ENCODE data around the gene STXBP3. TPM values are rescaled to one million over a fixed set of nuclear protein-coding genes. Genes with fewer than 3 reads are reported as not detected.
A peak's percentile ranks its signal among the peaks of the same experiment; 100 is the strongest.

The STXBP3 gene
- total and polyA plus RNA-seq, 9 of the 15 experiments (the other 6 are each of a cell fraction or from before 2014, with no cell fraction given) = 32.5 to 52.5 (median 39.2) TPM

DNA sequence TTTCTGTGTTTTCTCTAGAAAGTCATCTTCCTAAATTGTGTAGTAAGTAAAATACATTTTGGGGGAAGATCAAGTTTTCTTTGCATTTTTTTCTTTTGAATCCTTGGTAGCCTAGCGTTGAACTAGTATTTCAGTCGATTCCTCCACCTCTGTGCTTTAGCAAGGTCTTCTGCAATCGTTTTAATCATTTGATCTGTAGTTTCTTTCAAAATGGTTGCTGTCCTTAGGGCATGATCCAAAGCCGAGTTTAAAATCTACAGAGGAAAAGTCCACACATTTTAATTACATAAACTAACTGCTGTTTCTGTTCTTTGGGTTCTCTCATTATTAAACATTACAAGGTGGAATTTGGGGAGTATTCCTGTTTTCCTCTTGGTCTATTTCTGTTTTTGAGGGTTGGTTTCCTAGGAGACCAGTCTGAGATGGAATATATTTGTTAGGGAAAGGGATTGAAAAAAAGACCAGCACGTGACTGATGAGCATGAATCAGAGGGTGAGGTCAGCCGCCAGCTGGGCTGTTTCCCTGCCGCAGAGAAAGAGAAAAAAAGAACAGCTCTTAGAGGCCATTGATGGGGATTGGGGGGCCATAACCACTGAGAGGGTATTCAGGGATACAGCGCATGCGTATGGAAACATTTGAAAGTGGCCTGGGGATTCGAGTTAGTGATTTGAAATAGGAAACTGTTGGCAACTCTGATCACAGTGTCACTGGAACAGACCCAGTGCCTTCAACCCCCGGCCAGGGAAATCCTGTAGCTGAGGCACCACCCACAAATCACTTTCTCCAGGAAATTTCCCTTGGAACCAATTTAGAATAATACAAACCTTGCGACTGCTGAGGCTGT lies 69.8 kb downstream of the STXBP3 start:
- Histone ChIP-seq H3K4me3 (no peak overlapping the region), H2AFZ (ENCODE audit: low read depth, low read length) (peak overlapping the region; percentile 68), H3K9me1 (ENCODE audit: control insufficient read depth, insufficient read depth, low read length) (no peaks in the 10 kb centered on the region), H3K4me2 (ENCODE audit: insufficient read depth, low read length) (peak overlapping the region; percentile 30; the same call in 1 of the 2 replicates), H3K4me1 (replicated peaks in 1 of 2; ENCODE audit: control insufficient read depth in 2 of 2, insufficient read depth in 2 of 2, low read length in 2 of 2) (peaks cover 0 to 14% of the 10 kb centered on the region in 2 experiments; a peak in 3 of 5 replicates), H3K27me3 (ENCODE audit: control insufficient read depth in 2 of 2, insufficient read depth in 2 of 2, low read length in 2 of 2) (no peaks in the 10 kb centered on the region), H3K36me3 (ENCODE audit: control insufficient read depth, insufficient read depth, low read length) (no peaks in the 10 kb centered on the region), H3K79me2 (ENCODE audit: control insufficient read depth, insufficient read depth, low read length) (no peaks in the 10 kb centered on the region), H3K9me3 (replicated peaks; ENCODE audit: control insufficient read depth, insufficient read depth, low read depth, low read length) (no peaks in the 10 kb centered on the region), H3K27ac (ENCODE audit: extremely low read depth, low read depth, low read length) (no peak overlapping the region), H4K20me1 (replicated peaks; ENCODE audit: control insufficient read depth, insufficient read depth, low read length) (no peaks in the 10 kb centered on the region), H3K9ac (ENCODE audit: insufficient read depth in 1 of 2, low read depth in 2 of 2, low read length in 2 of 2) (no peak overlapping the region)
- intact Hi-C loops (cut with micrococcal nuclease) = loop anchor here (5.0 to 10.0 kb wide), 2 partner anchors 104 to 171 kb away; partner anchors contain the start of gene FNDC7
- FAIRE-seq (peak; percentile 35), ATAC-seq (peak; percentile 74), DNase-seq (ENCODE audit: extremely low read depth in 1 of 4, low spot score in 3 of 4) (peak; percentile 25 to 53 (median 35))
- BruUV-seq (replicated peaks) = no TSS peak
- POLR2A ChIA-PET = interaction anchor here (0.7 to 1.5 kb wide), 8 partner anchors 9 to 138 kb away, joined by 3 to 7 read pairs (median 4); partner anchors contain the start of gene PRPF38B
- in situ Hi-C loops (cut with MboI) = no loop called here
- 18% methylated on average over 12 of the region's 12 CpGs for WGBS (ENCODE audit: insufficient coverage, low coverage, missing lambda C conversion rate)
- CTCF ChIA-PET (ENCODE audit: low intra/inter-chr PET ratio) = no interaction called here
- TF ChIP-seq FUS (optimal IDR thresholded peaks at IDR 0.05; ENCODE audit: low read depth, low read length) (no peak), NR3C1 (CRISPR knock-in tag; IDR thresholded peaks at IDR 0.05) (no peak), TFAM (CRISPR knock-in tag; conservative IDR thresholded peaks at IDR 0.05) (no peak), ATF1 (CRISPR knock-in tag; IDR thresholded peaks at IDR 0.05) (no peak), ATF1 (tag; IDR thresholded peaks at IDR 0.05) (peak; percentile 31; the same call in 1 of the 2 replicates), ZNF764 (CRISPR knock-in tag; IDR thresholded peaks at IDR 0.05; ENCODE audit: low read depth) (no peak), NFATC3 (IDR thresholded peaks at IDR 0.05) (no peak), PRMT5 (CRISPR knock-in tag; IDR thresholded peaks at IDR 0.05) (no peak), DDX20 (tag; IDR thresholded peaks at IDR 0.05; ENCODE audit: low read depth) (0 out of 2 replicates have a peak, but pooled peaks have one; percentile 27), CSDE1 (IDR thresholded peaks at IDR 0.05) (no peak), HNRNPH1 (optimal IDR thresholded peaks at IDR 0.05; ENCODE audit: low read depth, low read length) (no peak), ID3 (CRISPR knock-in tag; IDR thresholded peaks at IDR 0.05) (no peak), ID3 (tag; IDR thresholded peaks at IDR 0.05) (no peak), CXXC5 (CRISPR knock-in tag; IDR thresholded peaks at IDR 0.05) (0 out of 2 replicates have a peak, but pooled peaks have one; percentile 5), FOSL1 (tag; conservative IDR thresholded peaks at IDR 0.05) (peak; percentile 95), ARID1B (IDR thresholded peaks at IDR 0.05) (peak; percentile 59), FOXJ2 (tag; IDR thresholded peaks at IDR 0.05) (peak; percentile 95), ZNF280A (IDR thresholded peaks at IDR 0.05; ENCODE audit: low read depth, partially characterized antibody) (no peak)
- TF ChIP-seq, protein P1, sequence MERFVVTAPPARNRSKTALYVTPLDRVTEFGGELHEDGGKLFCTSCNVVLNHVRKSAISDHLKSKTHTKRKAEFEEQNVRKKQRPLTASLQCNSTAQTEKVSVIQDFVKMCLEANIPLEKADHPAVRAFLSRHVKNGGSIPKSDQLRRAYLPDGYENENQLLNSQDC (CRISPR knock-in tag; IDR thresholded peaks at IDR 0.05) = no peak
- TF ChIP-seq, protein P2, sequence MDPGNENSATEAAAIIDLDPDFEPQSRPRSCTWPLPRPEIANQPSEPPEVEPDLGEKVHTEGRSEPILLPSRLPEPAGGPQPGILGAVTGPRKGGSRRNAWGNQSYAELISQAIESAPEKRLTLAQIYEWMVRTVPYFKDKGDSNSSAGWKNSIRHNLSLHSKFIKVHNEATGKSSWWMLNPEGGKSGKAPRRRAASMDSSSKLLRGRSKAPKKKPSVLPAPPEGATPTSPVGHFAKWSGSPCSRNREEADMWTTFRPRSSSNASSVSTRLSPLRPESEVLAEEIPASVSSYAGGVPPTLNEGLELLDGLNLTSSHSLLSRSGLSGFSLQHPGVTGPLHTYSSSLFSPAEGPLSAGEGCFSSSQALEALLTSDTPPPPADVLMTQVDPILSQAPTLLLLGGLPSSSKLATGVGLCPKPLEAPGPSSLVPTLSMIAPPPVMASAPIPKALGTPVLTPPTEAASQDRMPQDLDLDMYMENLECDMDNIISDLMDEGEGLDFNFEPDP (CRISPR knock-in tag; IDR thresholded peaks at IDR 0.05) = no peak
